ENCODE data around the gene CPD. TPM values are rescaled to one million over a fixed set of nuclear protein-coding genes. Genes with fewer than 3 reads are reported as not detected.
"Not testable (repeated sequence)": the region's sequence is repeated elsewhere in the genome, so short reads cannot be mapped to it uniquely, and the experiment has no call there.

Gene CPD
- total RNA-seq, 1 donor from 2014 or later: 97.9 TPM

DNA sequence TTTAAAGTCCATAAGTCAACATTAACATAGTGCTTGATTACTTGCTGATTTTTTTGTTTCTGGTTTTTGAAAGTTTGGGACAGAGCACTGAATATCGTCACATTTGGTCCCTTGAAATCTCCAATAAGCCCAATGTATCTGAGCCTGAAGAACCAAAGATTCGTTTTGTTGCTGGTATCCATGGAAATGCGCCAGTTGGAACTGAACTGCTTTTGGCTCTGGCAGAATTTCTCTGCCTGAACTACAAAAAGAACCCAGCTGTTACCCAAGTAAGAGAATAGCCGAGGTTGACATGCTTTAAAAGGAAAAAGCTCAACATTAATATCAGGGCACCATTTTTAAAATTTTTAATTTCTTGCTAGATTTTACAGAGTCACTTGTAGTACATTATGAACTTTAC is 70.8 kb downstream of the CPD start:
- no peak for DNase-seq (ENCODE audit: low read depth)
- TF ChIP-seq, protein P1, sequence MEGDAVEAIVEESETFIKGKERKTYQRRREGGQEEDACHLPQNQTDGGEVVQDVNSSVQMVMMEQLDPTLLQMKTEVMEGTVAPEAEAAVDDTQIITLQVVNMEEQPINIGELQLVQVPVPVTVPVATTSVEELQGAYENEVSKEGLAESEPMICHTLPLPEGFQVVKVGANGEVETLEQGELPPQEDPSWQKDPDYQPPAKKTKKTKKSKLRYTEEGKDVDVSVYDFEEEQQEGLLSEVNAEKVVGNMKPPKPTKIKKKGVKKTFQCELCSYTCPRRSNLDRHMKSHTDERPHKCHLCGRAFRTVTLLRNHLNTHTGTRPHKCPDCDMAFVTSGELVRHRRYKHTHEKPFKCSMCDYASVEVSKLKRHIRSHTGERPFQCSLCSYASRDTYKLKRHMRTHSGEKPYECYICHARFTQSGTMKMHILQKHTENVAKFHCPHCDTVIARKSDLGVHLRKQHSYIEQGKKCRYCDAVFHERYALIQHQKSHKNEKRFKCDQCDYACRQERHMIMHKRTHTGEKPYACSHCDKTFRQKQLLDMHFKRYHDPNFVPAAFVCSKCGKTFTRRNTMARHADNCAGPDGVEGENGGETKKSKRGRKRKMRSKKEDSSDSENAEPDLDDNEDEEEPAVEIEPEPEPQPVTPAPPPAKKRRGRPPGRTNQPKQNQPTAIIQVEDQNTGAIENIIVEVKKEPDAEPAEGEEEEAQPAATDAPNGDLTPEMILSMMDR (IDR thresholded peaks at IDR 0.05; ENCODE audit: insufficient read depth, low read length, poor library complexity, severe bottlenecking): no peak
- Histone ChIP-seq H3K4me3 (ENCODE audit: low read depth, low read length) (no peak overlapping the region), H3K36me3 (ENCODE audit: control insufficient read depth, insufficient read depth, low read length) (no peaks in the 10 kb centered on the region), H3K27me3 (ENCODE audit: control insufficient read depth, insufficient read depth, low read length) (no peaks in the 10 kb centered on the region)

DNA sequence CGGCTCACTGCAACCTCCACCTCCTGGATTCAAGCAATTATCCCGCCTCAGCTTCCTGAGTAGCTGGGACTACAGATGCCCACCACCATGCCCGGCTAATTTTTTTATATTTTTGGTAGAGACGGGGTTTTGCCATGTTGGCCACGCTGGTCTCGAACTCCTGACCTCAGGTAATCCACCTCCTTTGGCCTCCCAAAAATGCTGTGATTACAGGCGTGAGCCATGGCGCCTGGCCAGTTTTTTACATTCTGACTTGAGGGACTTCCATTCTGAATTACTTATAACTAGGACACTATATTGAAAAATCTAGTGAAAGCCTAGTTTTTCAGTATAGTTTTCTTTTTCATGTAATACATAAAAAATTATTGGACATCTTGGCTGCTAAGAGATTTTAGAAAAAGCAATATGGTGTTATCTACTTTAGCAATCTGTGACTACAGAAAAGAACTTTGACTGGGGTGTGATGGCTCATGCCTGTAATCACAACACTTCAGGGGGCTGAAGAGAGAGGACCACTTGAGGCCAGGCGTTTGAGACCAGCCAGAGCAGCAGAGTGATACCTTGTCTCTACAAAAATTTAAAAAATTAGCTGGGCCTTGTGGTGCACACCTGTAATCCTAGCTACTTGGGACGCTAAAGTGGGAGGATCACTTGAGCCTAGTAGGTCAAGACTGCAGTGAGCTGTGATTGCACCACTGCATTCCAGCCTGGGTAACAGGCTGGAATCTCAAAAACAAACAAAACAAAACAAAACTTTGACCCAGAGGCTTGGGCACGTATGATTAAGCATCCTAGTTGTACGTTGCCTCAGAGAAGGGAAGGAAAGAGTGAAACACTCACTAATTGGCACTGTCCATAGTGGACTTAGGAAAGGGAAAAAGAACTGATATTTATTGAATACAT is 71.6 kb downstream of the CPD start:
- Histone ChIP-seq H3K36me3 (ENCODE audit: control insufficient read depth, insufficient read depth, low read length) (no peaks in the 10 kb centered on the region), H3K4me3 (ENCODE audit: low read depth, low read length) (no peak overlapping the region), H3K27me3 (ENCODE audit: control insufficient read depth, insufficient read depth, low read length) (no peaks in the 10 kb centered on the region)
- TF ChIP-seq, protein P1 (IDR thresholded peaks at IDR 0.05; ENCODE audit: insufficient read depth, low read length, poor library complexity, severe bottlenecking): no peak
- no peak for DNase-seq (ENCODE audit: low read depth)

DNA sequence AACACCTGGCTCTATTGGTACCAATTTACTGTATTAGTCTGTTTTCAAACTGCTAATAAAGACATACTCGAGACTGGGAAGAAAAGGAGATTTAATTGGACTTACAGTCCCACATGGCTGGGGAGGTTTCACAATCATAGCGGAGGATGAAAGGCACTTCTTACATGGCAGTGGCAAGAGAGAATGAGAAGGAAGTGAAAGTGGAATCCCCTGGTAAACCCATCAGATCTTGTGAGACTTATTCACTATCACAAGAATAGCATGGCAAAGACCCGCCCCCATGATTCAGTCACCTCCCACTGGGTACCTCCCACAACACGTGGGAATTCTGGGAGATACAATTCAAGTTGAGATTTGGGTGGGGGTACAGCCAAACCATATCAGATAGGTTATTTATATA is 75.9 kb downstream of the CPD start:
- no peaks in the 10 kb centered on the region for H3K27me3 ChIP-seq (ENCODE audit: control insufficient read depth, insufficient read depth, low read length)
- no peak for DNase-seq (ENCODE audit: low read depth)
- no peaks in the 10 kb centered on the region for H3K36me3 ChIP-seq (ENCODE audit: control insufficient read depth, insufficient read depth, low read length)
- H3K4me3 ChIP-seq (ENCODE audit: low read depth, low read length): no peak overlapping the region
- TF ChIP-seq, protein P1 (IDR thresholded peaks at IDR 0.05; ENCODE audit: insufficient read depth, low read length, poor library complexity, severe bottlenecking): no peak

DNA sequence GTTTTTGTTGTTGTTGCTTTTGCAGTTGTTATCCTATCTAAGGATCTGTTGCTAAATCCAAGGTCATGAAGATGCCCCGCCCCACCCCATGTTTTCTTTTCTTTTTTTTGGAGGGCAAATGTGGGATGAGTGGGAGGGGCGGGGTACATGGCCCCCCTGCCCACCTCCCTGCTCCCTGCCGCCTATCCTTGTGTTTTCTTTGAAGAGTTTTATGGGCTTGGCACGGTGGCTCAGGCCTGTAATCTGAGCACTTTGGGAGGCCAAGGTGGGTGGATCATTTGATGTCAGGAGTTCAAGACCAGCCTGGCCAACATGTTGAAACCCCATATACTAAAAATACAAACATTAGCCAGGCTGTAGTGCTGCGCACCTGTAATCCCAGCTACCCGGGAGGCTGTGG is 79.6 kb downstream of the CPD start:
- Histone ChIP-seq H3K36me3 (ENCODE audit: control insufficient read depth, insufficient read depth, low read length) (no peaks in the 10 kb centered on the region), H3K4me3 (ENCODE audit: low read depth, low read length) (no peak overlapping the region), H3K27me3 (ENCODE audit: control insufficient read depth, insufficient read depth, low read length) (no peaks in the 10 kb centered on the region)
- TF ChIP-seq, protein P1 (IDR thresholded peaks at IDR 0.05; ENCODE audit: insufficient read depth, low read length, poor library complexity, severe bottlenecking): no peak
- DNase-seq (ENCODE audit: low read depth): no peak

DNA sequence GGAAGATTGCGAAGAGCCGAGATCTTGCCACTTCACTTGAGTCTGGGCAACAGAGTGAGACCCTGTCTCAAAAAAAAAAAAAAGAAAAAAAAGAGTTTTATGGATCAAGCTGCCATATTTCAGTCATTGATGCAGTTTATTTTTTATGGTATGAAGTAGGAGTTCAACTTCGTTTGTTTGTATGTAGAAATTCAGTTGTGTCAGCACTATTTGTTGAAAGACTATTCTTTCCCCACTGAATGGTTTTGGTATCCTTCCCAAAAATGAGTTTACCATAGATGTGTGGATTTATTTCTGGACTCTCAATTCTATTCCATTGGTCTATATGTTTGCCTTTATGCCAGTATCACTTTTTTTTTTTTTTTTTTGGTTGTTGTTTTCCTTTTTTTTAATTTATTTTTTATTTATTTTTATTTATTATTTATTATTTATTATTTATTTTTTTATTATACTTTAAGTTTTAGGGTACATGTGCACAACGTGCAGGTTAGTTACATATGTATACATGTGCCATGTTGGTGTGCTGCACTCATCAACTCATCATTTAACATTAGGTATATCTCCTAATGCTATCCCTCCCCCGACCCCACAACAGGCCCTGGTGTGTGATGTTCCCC is 80.2 kb downstream of the CPD start:
- H3K4me3 ChIP-seq (ENCODE audit: low read depth, low read length); H3K36me3 ChIP-seq (ENCODE audit: control insufficient read depth, insufficient read depth, low read length); DNase-seq (ENCODE audit: low read depth); H3K27me3 ChIP-seq (ENCODE audit: control insufficient read depth, insufficient read depth, low read length): not testable (repeated sequence)

DNA sequence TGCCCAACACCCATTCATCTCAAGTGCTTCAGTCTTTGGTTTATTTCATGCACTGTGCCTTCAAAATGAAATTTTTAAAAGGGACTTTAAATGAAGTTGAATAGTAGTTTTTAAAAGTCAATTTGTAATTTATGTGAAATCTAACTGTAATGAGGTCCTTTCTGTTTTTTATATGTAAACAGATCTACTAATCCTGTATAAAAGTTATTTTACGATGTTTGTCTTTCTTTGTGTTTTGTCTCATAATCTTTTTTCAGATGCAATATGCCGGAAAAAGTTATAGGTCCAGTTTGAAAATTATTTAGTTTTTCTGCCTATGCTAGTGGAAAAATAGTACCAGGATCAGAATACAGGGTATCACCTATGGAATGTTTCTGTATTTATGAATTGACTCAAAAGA is 89.7 kb downstream of the CPD start:
- TF ChIP-seq, protein P1 (IDR thresholded peaks at IDR 0.05; ENCODE audit: insufficient read depth, low read length, poor library complexity, severe bottlenecking): no peak
- Histone ChIP-seq H3K36me3 (ENCODE audit: control insufficient read depth, insufficient read depth, low read length) (no peaks in the 10 kb centered on the region), H3K27me3 (ENCODE audit: control insufficient read depth, insufficient read depth, low read length) (no peaks in the 10 kb centered on the region), H3K4me3 (ENCODE audit: low read depth, low read length) (no peak overlapping the region)
- no peak for DNase-seq (ENCODE audit: low read depth)

All from kidney epithelial cell (primary cell).